K562 (cell line): ENCODE data around the gene PRR35. TPM values are rescaled to one million over a fixed set of nuclear protein-coding genes. Genes with fewer than 3 reads are reported as not detected.

ENCODE experiments used
- COPS2 ChIP-seq: fragments of 450-650 bp; conservative IDR thresholded peaks from 2 replicates; pipeline ENCODE4 v1.6.1; 2016; ENCODE audit warnings: mild to moderate bottlenecking, moderate library complexity
- DLX4 ChIP-seq: fragments of 250-450 bp; sonication (Bioruptor Pico); IDR thresholded peaks from 2 replicates; pipeline ENCODE4 v1.6.1; 2021; ENCODE audit warnings: mild to moderate bottlenecking
- NR2C1 ChIP-seq, 2 experiments: fragments of 450-650 bp; IDR thresholded peaks; 2 replicates each; pipeline ENCODE4 v1.6.1; 2017; ENCODE audit warnings: mild to moderate bottlenecking in 2 of 2, antibody characterized with exemption in 1 of 2, inconsistent platforms in 1 of 2, missing compliant biosample characterization in 1 of 2, missing genetic modification characterization in 1 of 2
- TRIM24 ChIP-seq, 2 experiments: fragments of 450-650 bp; IDR thresholded peaks; 2 replicates each; pipeline ENCODE4 v1.6.1; 2016
- ZMIZ1 ChIP-seq, 2 experiments: fragments of 150-350 bp in 1 of 2; IDR thresholded peaks; 2 replicates each; pipeline ENCODE4 v1.6.1; 2012 to 2016; ENCODE audit warnings: low read depth in 2 of 2, low read length in 2 of 2, mild to moderate bottlenecking in 1 of 2, moderate library complexity in 1 of 2
- ZNF311 ChIP-seq: fragments of 250-450 bp; sonication (Bioruptor Pico); IDR thresholded peaks from 2 replicates; pipeline ENCODE4 v1.4.0; 2020; ENCODE audit warnings: mild to moderate bottlenecking, moderate library complexity
- ZNF766 ChIP-seq: fragments of 200-800 bp; sonication (Bioruptor generic); conservative IDR thresholded peaks from 2 replicates; pipeline ENCODE4 v1.6.1; 2016; ENCODE audit warnings: missing genetic modification characterization, missing compliant biosample characterization
- ZNF79 ChIP-seq: fragments of 250-450 bp; sonication (Bioruptor Pico); IDR thresholded peaks from 2 replicates; pipeline ENCODE4 v1.4.0; 2020; ENCODE audit warnings: low read depth, mild to moderate bottlenecking, moderate library complexity
- polyA plus RNA-seq, 8 experiments: library from polyadenylated mRNA; depleted of rRNA in 4 of 8; stranded (reverse) in 5 of 8; unstranded in 3 of 8; fragments of >200 nt; fragmentation: Nextera tagmentation in 2 of 8; fragmentation: Illumina TruSeq in 1 of 8; extraction: Ambion mirVana in 2 of 8; extraction: Trizol in 1 of 8; gene quantifications; 2 replicates each; pipeline versions ENCODE4 v1.2.1 to v1.2.3, GENCODE V29; 2011 to 2014; ENCODE audit warnings: inconsistent platforms in 1 of 8, missing spikeins in 1 of 8
- total RNA-seq, 7 experiments: library from RNA; depleted of rRNA in 6 of 7; stranded (reverse); fragments of >200 nt in 6 of 7; fragmentation: Illumina TruSeq in 2 of 7; extraction: Trizol in 2 of 7; gene quantifications; 2 replicates each; pipeline versions ENCODE4 v1.2.1 to v1.2.3, GENCODE V29; 2011 to 2021; ENCODE audit warnings: low replicate concordance in 1 of 7
- TF ChIP-seq, protein P1 (sequence below): fragments of 450-650 bp; IDR thresholded peaks from 2 replicates; pipeline ENCODE4 v1.6.1; 2016; ENCODE audit warnings: mild to moderate bottlenecking, moderate library complexity

PRR35 gene
- total and polyA plus RNA-seq, 9 of the 15 experiments (the other 6 are each of a cell fraction or from before 2014, with no cell fraction given) = 0.17 to 0.45 (median 0.21) TPM; not detected in 5

DNA sequence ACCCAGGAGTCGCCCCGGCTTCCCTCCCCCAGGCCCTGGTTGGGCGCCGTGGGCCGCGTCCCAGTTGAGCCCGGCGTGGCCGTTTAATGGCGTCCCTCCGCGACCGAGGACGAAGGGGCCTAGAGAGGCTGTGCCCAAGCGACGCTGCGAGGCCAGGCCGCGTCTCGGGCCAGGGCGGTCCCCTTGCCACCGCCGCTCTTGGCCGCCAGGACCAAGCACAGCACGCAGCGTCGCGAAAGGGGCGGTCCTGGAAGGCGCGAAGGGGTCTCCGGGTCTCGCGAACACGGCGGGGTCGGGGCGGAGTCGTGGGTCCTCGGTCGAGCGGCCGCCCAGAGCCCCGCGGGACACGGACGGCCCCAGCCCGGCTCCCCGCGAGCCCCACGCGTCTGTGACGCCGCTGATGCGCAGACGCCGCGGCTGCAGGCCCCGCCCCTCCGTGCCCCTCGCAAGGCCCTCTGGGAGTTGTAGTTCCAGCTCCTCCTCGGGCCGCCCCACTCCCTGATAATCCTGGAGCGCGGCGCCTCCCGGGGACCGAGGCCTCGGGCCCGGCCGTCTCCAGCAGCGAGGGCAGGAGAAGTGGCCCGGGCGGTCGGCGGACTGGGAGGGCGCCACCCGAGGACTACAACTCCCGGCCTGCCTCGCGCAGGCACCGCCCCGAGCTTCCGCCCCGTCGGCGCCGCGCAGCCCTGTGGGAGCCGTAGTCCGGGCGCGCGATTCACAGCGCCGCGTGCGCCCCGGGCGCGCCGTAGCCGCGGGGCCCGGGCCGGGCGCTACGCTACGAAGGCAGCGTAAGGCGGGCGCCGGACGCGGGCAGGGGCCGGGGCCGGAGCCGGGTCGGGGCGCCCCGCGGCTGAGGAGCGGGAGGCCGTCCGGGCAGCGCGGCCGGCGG is 32.9 kb upstream of the PRR35 start, which contains the start of gene CAPN15 (continued):
- no peak for TF ChIP-seq ZMIZ1 (IDR thresholded peaks at IDR 0.05; ENCODE audit: low read depth in 2 of 2, low read length in 2 of 2)
- TF ChIP-seq DLX4 = no peak
- no peak for TF ChIP-seq ZNF79 (CRISPR knock-in tag)
- TF ChIP-seq ZNF766 (CRISPR knock-in tag) = peak; percentile 94
- no peak; the same call in 1 of the 2 replicates for TF ChIP-seq NR2C1 (IDR thresholded peaks at IDR 0.05)
- peak; percentile 82 for TF ChIP-seq NR2C1 (tag; IDR thresholded peaks at IDR 0.05)
- TF ChIP-seq TRIM24 (IDR thresholded peaks at IDR 0.05) = no peak
- peak; percentile 83; the same call in 1 of the 2 replicates for TF ChIP-seq ZNF311
- TF ChIP-seq, protein P1, sequence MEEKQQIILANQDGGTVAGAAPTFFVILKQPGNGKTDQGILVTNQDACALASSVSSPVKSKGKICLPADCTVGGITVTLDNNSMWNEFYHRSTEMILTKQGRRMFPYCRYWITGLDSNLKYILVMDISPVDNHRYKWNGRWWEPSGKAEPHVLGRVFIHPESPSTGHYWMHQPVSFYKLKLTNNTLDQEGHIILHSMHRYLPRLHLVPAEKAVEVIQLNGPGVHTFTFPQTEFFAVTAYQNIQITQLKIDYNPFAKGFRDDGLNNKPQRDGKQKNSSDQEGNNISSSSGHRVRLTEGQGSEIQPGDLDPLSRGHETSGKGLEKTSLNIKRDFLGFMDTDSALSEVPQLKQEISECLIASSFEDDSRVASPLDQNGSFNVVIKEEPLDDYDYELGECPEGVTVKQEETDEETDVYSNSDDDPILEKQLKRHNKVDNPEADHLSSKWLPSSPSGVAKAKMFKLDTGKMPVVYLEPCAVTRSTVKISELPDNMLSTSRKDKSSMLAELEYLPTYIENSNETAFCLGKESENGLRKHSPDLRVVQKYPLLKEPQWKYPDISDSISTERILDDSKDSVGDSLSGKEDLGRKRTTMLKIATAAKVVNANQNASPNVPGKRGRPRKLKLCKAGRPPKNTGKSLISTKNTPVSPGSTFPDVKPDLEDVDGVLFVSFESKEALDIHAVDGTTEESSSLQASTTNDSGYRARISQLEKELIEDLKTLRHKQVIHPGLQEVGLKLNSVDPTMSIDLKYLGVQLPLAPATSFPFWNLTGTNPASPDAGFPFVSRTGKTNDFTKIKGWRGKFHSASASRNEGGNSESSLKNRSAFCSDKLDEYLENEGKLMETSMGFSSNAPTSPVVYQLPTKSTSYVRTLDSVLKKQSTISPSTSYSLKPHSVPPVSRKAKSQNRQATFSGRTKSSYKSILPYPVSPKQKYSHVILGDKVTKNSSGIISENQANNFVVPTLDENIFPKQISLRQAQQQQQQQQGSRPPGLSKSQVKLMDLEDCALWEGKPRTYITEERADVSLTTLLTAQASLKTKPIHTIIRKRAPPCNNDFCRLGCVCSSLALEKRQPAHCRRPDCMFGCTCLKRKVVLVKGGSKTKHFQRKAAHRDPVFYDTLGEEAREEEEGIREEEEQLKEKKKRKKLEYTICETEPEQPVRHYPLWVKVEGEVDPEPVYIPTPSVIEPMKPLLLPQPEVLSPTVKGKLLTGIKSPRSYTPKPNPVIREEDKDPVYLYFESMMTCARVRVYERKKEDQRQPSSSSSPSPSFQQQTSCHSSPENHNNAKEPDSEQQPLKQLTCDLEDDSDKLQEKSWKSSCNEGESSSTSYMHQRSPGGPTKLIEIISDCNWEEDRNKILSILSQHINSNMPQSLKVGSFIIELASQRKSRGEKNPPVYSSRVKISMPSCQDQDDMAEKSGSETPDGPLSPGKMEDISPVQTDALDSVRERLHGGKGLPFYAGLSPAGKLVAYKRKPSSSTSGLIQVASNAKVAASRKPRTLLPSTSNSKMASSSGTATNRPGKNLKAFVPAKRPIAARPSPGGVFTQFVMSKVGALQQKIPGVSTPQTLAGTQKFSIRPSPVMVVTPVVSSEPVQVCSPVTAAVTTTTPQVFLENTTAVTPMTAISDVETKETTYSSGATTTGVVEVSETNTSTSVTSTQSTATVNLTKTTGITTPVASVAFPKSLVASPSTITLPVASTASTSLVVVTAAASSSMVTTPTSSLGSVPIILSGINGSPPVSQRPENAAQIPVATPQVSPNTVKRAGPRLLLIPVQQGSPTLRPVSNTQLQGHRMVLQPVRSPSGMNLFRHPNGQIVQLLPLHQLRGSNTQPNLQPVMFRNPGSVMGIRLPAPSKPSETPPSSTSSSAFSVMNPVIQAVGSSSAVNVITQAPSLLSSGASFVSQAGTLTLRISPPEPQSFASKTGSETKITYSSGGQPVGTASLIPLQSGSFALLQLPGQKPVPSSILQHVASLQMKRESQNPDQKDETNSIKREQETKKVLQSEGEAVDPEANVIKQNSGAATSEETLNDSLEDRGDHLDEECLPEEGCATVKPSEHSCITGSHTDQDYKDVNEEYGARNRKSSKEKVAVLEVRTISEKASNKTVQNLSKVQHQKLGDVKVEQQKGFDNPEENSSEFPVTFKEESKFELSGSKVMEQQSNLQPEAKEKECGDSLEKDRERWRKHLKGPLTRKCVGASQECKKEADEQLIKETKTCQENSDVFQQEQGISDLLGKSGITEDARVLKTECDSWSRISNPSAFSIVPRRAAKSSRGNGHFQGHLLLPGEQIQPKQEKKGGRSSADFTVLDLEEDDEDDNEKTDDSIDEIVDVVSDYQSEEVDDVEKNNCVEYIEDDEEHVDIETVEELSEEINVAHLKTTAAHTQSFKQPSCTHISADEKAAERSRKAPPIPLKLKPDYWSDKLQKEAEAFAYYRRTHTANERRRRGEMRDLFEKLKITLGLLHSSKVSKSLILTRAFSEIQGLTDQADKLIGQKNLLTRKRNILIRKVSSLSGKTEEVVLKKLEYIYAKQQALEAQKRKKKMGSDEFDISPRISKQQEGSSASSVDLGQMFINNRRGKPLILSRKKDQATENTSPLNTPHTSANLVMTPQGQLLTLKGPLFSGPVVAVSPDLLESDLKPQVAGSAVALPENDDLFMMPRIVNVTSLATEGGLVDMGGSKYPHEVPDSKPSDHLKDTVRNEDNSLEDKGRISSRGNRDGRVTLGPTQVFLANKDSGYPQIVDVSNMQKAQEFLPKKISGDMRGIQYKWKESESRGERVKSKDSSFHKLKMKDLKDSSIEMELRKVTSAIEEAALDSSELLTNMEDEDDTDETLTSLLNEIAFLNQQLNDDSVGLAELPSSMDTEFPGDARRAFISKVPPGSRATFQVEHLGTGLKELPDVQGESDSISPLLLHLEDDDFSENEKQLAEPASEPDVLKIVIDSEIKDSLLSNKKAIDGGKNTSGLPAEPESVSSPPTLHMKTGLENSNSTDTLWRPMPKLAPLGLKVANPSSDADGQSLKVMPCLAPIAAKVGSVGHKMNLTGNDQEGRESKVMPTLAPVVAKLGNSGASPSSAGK = peak; percentile 49
- TF ChIP-seq COPS2 = no peak
